ENCODE data around the gene ARMC6. TPM values are rescaled to one million over a fixed set of nuclear protein-coding genes. Genes with fewer than 3 reads are reported as not detected.
A peak's percentile ranks its signal among the peaks of the same experiment; 100 is the strongest.

ARMC6 gene
- total and polyA plus RNA-seq, 2 of the 13 experiments (the other 11 are each of a cell fraction or from before 2014, with no cell fraction given) = 16.2 to 36.8 TPM

- Histone ChIP-seq H2AFZ (ENCODE audit: low read length) (no peak overlapping the region), H3K27ac (ENCODE audit: extremely low read length, insufficient read depth, low read length) (peak overlapping the region; percentile 13), H3K9me3 (ENCODE audit: low read length) (no peaks in the 10 kb centered on the region), H4K20me1 (ENCODE audit: insufficient read depth, low read length) (peaks cover 9% of the 10 kb centered on the region; the same call in 1 of the 2 replicates), H3K9ac (ENCODE audit: insufficient read depth, low read depth, low read length) (peak overlapping the region; percentile 2; the same call in 1 of the 2 replicates), H3K79me2 (ENCODE audit: insufficient read depth, low read length) (peaks cover 17% of the 10 kb centered on the region), H3K4me3 (replicated peaks in 1 of 3; ENCODE audit: insufficient read depth in 1 of 3, low read depth in 2 of 3, low read length in 3 of 3) (no peak overlapping the region), H3K27me3 (ENCODE audit: control insufficient read depth in 1 of 2, insufficient read depth in 2 of 2, low read length in 2 of 2) (no peaks in the 10 kb centered on the region), H3K36me3 (replicated peaks in 1 of 2; ENCODE audit: control insufficient read depth in 1 of 2, insufficient read depth in 2 of 2, low read length in 2 of 2) (peaks cover 28 to 64% of the 10 kb centered on the region in 2 experiments), H3K4me1 (ENCODE audit: insufficient read depth, low read length) (peaks cover 54% of the 10 kb centered on the region), H3K4me2 (ENCODE audit: low read depth, low read length) (peak overlapping the region; percentile 5; the same call in 1 of the 2 replicates)
- intact Hi-C loops (cut with micrococcal nuclease; ENCODE audit: unreplicated experiment) (no loop called here), in situ Hi-C loops (cut with HindIII; ENCODE audit: extremely low pct_ligation_motif_present, low pct_unique_long_range_greater_than_20kb) (no loop called here)
- ChIA-PET POLR2A (no interaction called here), CTCF (ENCODE audit: low intra/inter-chr PET ratio, low total read pairs) (interaction anchor here (0.6 kb wide), 1 partner anchor 46 kb away, joined by 3 read pairs; no protein-coding TSS in a partner anchor)
- ATAC-seq (peak; percentile 73), FAIRE-seq (peak; percentile 23), DNase-seq (ENCODE audit: low spot score) (peak; percentile 72)
- BruUV-seq (replicated peaks) = no TSS peak
- 56% methylated on average over 4 of the region's 4 CpGs for WGBS (ENCODE audit: low lambda C conversion rate)
- TF ChIP-seq ZNF446 (CRISPR knock-in tag; IDR thresholded peaks at IDR 0.05) = no peak
- TF ChIP-seq TCF7 (IDR thresholded peaks at IDR 0.05; ENCODE audit: low read depth) = peak; percentile 51; the same call in 1 of the 2 replicates
- no peak for TF ChIP-seq RERE (CRISPR knock-in tag; IDR thresholded peaks at IDR 0.05; ENCODE audit: low read depth)
- TF ChIP-seq FOXA1 (IDR thresholded peaks at IDR 0.05) = no peak
- TF ChIP-seq FOXA1 (CRISPR knock-in tag; IDR thresholded peaks at IDR 0.05) = peak; percentile 30
- no peak for TF ChIP-seq DZIP1 (CRISPR knock-in tag; IDR thresholded peaks at IDR 0.05)
- no peak for TF ChIP-seq TRAFD1 (CRISPR knock-in tag; IDR thresholded peaks at IDR 0.05; ENCODE audit: borderline replicate concordance)
- no peak for TF ChIP-seq SNAPC4 (CRISPR knock-in tag; IDR thresholded peaks at IDR 0.05)
Observed at GRCh38 chr19:19022380-19022961, 10.9 kb upstream of the ARMC6 start.

Data from HepG2 (cell line).